MM.1S (cell line): ENCODE data around the gene CDK5RAP1.

Experiments used
- DNase-seq: peaks from one replicate; pipeline ENCODE4 v3.0.0-alpha.2; 2015
- H2AFZ ChIP-seq: fragments of 300-600 bp; sonication (generic); 2 replicates; pipeline ENCODE4 v1.6.0; 2016; ENCODE audit warnings: antibody characterized with exemption, low read length
- H3F3A ChIP-seq: fragments of 300-600 bp; sonication (generic); 2 replicates; pipeline ENCODE4 v1.6.1; 2016; ENCODE audit warnings: mild to moderate bottlenecking, antibody characterized with exemption, low read length, moderate library complexity, mixed read lengths; ENCODE audit not compliant: insufficient read depth
- H3K27ac ChIP-seq: fragments of 300-600 bp; sonication (generic); 2 replicates; pipeline ENCODE4 v1.5.1; 2016; ENCODE audit warnings: mild to moderate bottlenecking, low read length
- H3K27me3 ChIP-seq: fragments of 300-600 bp; sonication (generic); replicated peaks from 2 replicates; pipeline ENCODE4 v1.6.0; 2016; ENCODE audit warnings: low read length; ENCODE audit not compliant: insufficient read depth
- H3K36me3 ChIP-seq: fragments of 300-600 bp; sonication (generic); replicated peaks from 2 replicates; pipeline ENCODE4 v1.6.1; 2016; ENCODE audit warnings: mild to moderate bottlenecking, low read length, mixed read lengths; ENCODE audit not compliant: insufficient read depth
- H3K4me1 ChIP-seq: fragments of 300-600 bp; sonication (generic); 2 replicates; pipeline ENCODE4 v1.6.1; 2016; ENCODE audit warnings: low read length, mixed read lengths
- H3K4me2 ChIP-seq: fragments of 300-600 bp; sonication (generic); 2 replicates; pipeline ENCODE4 v1.6.0; 2016; ENCODE audit warnings: low read depth, low read length
- H3K4me3 ChIP-seq: fragments of 300-600 bp; sonication (generic); 2 replicates; pipeline ENCODE4 v1.5.1; 2016; ENCODE audit warnings: low read length, mixed read lengths
- H3K79me2 ChIP-seq: fragments of 300-600 bp; sonication (generic); 2 replicates; pipeline ENCODE4 v1.6.1; 2016; ENCODE audit warnings: mixed run types, low read length, mixed read lengths
- H3K9ac ChIP-seq: fragments of 300-600 bp; sonication (generic); 2 replicates; pipeline ENCODE4 v1.6.1; 2016; ENCODE audit warnings: low read length, mixed read lengths
- H3K9me2 ChIP-seq: fragments of 300-600 bp; sonication (generic); replicated peaks from 2 replicates; pipeline ENCODE4 v1.6.1; 2016; ENCODE audit warnings: mild to moderate bottlenecking, low read length, mixed read lengths; ENCODE audit not compliant: insufficient read depth
- H3K9me3 ChIP-seq: fragments of 300-600 bp; sonication (generic); replicated peaks from 2 replicates; pipeline ENCODE4 v1.6.1; 2016; ENCODE audit warnings: mild to moderate bottlenecking, low read length, mixed read lengths; ENCODE audit not compliant: insufficient read depth
- H4K20me1 ChIP-seq: fragments of 300-600 bp; sonication (generic); 2 replicates; pipeline ENCODE4 v1.6.1; 2016; ENCODE audit warnings: mild to moderate bottlenecking, low read length, moderate library complexity, mixed read lengths; ENCODE audit not compliant: insufficient read depth
- EZH2 ChIP-seq: fragments of 300-600 bp; sonication (generic); optimal IDR thresholded peaks from 2 replicates; pipeline ENCODE3; 2017; ENCODE audit warnings: low read depth, mild to moderate bottlenecking, antibody characterized with exemption, low read length, mixed read lengths
- EZH2phosphoT487 ChIP-seq: fragments of 300-600 bp; sonication (generic); IDR thresholded peaks from 2 replicates; pipeline ENCODE4 v1.6.1; 2018; ENCODE audit warnings: antibody characterized with exemption, low read length
- TF ChIP-seq, protein P1 (sequence below): fragments of 300-600 bp; sonication (generic); IDR thresholded peaks from 2 replicates; pipeline ENCODE4 v1.5.1; 2016; ENCODE audit warnings: antibody characterized with exemption, low read length, mixed read lengths

Gene CDK5RAP1

GRCh38 chr20:33351696-33352095 lies 49.6 kb downstream of the CDK5RAP1 start:
- Histone ChIP-seq H3K9me3 (no peaks in the 10 kb centered on the region), H3K9me2 (no peaks in the 10 kb centered on the region), H3K4me3 (no peak overlapping the region), H3K4me2 (no peak overlapping the region), H3K36me3 (no peaks in the 10 kb centered on the region), H3K4me1 (no peaks in the 10 kb centered on the region), H3K27ac (no peak overlapping the region), H3K27me3 (no peaks in the 10 kb centered on the region), H3K9ac (no peak overlapping the region), H2AFZ (no peak overlapping the region), H4K20me1 (no peaks in the 10 kb centered on the region), H3F3A (no peaks in the 10 kb centered on the region), H3K79me2 (no peaks in the 10 kb centered on the region)
- TF ChIP-seq, protein P1, sequence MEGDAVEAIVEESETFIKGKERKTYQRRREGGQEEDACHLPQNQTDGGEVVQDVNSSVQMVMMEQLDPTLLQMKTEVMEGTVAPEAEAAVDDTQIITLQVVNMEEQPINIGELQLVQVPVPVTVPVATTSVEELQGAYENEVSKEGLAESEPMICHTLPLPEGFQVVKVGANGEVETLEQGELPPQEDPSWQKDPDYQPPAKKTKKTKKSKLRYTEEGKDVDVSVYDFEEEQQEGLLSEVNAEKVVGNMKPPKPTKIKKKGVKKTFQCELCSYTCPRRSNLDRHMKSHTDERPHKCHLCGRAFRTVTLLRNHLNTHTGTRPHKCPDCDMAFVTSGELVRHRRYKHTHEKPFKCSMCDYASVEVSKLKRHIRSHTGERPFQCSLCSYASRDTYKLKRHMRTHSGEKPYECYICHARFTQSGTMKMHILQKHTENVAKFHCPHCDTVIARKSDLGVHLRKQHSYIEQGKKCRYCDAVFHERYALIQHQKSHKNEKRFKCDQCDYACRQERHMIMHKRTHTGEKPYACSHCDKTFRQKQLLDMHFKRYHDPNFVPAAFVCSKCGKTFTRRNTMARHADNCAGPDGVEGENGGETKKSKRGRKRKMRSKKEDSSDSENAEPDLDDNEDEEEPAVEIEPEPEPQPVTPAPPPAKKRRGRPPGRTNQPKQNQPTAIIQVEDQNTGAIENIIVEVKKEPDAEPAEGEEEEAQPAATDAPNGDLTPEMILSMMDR: no peak
- TF ChIP-seq EZH2: no peak
- no peak for TF ChIP-seq EZH2phosphoT487
- DNase-seq: no peak

GRCh38 chr20:33349493-33349892 lies 51.8 kb downstream of the CDK5RAP1 start:
- Histone ChIP-seq H3K4me1 (no peaks in the 10 kb centered on the region), H3K36me3 (no peaks in the 10 kb centered on the region), H3K4me3 (no peak overlapping the region), H2AFZ (no peak overlapping the region), H3K9ac (no peak overlapping the region), H3K4me2 (no peak overlapping the region), H3K9me3 (no peaks in the 10 kb centered on the region), H3K27ac (no peak overlapping the region), H3K9me2 (no peaks in the 10 kb centered on the region), H3F3A (no peaks in the 10 kb centered on the region), H3K27me3 (no peaks in the 10 kb centered on the region), H3K79me2 (no peaks in the 10 kb centered on the region), H4K20me1 (no peaks in the 10 kb centered on the region)
- no peak for DNase-seq
- TF ChIP-seq, protein P1: no peak
- TF ChIP-seq EZH2phosphoT487 (no peak), EZH2 (no peak)

GRCh38 chr20:33348136-33348937 lies 53.0 kb downstream of the CDK5RAP1 start:
- Histone ChIP-seq H3K4me1 (no peaks in the 10 kb centered on the region), H3K27ac (no peak overlapping the region), H3K9ac (no peak overlapping the region), H3K79me2 (no peaks in the 10 kb centered on the region), H3F3A (no peaks in the 10 kb centered on the region), H2AFZ (no peak overlapping the region), H3K36me3 (no peaks in the 10 kb centered on the region), H4K20me1 (no peaks in the 10 kb centered on the region), H3K27me3 (no peaks in the 10 kb centered on the region), H3K9me2 (no peaks in the 10 kb centered on the region), H3K4me3 (no peak overlapping the region), H3K9me3 (no peaks in the 10 kb centered on the region), H3K4me2 (no peak overlapping the region)
- no peak for TF ChIP-seq EZH2
- TF ChIP-seq EZH2phosphoT487: no peak
- TF ChIP-seq, protein P1: no peak
- no peak for DNase-seq
